SHP77 treated with DMSO at 0.1 percent for 48 hours (cell line): ENCODE data around the gene KLC3.

ENCODE experiments used
- DNase-seq: peaks from one replicate; lab custom pipeline; 2025; lab: John Stamatoyannopoulos, UW

Gene KLC3

DNA sequence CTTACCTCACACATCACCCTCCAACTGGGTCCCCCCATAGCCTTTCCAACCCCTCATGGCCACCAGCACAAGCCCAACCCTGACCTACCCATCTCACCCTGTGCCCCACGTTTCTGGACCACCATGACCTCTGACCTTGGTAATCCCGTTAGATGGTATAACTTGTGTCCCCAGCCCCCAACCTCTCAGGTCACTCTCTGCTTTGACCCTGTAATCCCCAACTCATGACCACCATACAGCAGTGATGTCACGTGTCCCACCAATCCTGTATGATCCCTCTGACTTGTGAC is 8.5 kb downstream of the KLC3 start:
- DNase-seq, result no peak

- DNase-seq, result no peak
These were observed 8.9 kb downstream of the KLC3 start for GRCh38 chr19:45349430-45349941.

- DNase-seq, result no peak
These were observed 10.0 kb downstream of the KLC3 start for GRCh38 chr19:45350477-45351058.

- no peak for DNase-seq
These were observed 10.9 kb downstream of the KLC3 start for GRCh38 chr19:45351401-45351952.

DNA sequence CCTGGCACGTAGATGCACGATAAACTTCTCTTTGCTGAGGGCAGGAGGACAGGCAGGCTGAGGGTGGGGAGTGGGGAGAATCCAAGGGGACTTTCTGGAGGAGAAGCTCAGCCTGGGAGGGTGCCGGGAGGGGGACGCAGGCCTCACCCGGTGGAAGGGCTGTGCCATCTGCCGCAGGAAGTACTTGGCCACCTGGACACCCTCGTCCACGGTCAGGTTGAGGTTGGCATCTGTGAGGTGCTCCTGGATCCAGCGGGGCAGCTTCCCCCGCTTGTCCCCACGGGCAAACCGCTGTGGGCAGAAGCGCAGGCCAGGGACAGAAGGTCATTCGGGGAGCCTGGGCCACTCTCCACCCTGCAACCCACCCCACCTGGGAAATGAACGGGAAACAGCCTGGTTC is 11.5 kb downstream of the KLC3 start:
- no peak for DNase-seq

- no peak for DNase-seq
These were observed 11.9 kb downstream of the KLC3 start for GRCh38 chr19:45352471-45352870.

DNA sequence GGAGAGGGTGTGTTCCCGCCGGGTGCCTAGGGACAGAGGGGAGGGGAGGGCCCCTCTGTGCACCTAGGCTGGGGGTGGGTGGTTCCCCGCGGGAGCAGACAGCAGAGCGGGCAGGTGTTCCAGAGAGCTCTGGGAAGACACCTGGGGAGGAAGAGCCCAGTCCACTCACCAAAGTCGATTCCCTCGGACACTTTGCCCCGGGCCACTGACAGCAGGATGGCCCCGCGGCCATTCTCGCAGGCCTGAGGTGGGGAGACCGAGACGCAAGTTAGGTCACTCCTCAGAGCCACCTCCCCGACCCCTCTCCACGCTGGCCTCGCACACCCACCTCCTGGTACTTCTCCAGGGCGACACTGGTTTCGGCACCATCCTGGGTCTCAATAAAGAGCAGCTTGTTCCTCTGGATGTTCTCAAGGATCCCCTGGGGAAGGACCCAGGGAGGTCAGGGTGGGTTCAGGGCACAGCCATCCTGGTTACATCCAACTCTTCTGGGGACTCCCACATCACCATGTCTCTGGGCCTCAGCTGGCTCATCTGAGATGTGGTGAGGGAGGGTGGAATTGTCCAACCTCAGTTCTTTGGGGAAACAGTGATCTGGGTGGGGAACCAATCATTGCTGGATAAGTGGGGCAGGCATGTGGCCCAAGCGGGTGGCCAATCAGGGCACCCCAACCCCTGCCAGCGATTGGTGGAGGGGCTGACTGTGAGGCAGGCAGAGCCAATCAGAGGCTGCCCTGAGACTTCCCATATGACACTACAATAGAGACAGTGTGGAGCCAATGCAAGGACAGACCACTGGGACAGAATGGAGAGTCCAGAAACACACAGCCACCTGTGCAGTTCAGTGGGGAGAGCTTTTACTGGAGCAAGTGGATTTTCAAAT is 12.6 kb downstream of the KLC3 start:
- DNase-seq, result no peak

DNA sequence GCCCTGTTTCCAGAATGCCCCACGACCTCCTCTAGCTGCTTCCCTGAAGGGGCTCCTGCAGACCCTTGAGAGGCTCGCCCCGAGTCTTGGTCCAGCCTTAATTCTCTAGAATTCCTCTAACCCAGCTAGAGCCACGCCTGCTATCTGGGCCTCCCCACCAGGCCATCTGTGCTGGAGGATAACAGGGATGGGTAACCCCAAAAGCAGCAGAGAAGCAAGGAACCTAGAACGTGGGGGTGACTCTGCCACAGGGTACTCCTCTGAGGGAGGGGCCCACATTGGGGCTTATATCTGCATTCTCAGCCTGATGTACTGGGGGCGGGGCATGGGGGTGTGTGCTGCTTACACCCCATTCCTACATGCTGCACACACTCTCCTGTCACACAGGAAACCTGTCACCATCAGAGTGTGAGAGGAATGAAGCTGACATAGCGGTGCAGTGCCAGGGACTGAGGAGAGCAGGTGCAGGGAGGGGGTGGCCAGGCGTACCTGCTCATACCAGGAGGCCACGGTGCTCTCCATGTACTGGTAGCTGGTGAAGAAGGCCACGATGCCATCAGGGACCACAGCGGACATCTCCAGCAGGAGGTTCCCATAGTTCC is 13.8 kb downstream of the KLC3 start:
- no peak for DNase-seq

DNA sequence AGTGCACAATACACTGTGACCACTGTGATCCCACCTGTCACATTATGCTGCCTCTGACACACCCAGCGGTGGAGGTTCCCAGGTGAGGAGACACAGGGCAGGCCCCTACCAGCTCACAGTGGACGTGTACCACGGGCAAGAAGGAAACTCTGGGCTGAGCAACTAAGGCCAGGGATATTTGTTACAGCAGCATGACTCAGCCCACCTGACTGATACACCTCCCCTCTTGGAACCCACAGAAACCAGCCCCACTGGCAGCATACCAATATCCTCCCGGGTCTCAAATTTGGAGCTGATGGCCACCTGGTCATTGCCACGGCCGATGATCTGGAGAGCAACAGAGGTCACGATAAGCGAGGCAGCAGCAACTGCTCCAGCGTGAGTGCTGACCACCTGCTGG is 14.9 kb downstream of the KLC3 start:
- DNase-seq, result no peak

- DNase-seq, result no peak
These were observed 15.4 kb downstream of the KLC3 start for GRCh38 chr19:45355910-45356309.

GRCh38 chr19:45356760-45357444 is 16.4 kb downstream of the KLC3 start:
- DNase-seq, result no peak

DNA sequence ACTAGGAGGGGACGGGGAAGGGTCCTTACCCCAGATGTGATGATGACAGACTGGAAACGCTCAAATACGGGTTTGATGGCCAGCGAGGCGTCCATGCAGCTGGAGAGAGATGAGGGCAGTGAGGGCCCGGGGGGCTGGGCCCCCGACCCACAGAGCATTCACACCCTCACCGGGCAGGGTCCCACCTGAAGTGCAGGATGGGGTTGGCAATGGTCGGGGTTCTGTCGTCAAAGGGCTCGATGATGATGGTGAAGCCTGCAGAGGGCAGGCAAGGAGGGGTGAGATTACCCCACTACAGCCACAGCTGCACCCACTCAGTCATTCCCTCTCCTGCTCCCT is 16.9 kb downstream of the KLC3 start:
- no peak for DNase-seq

DNA sequence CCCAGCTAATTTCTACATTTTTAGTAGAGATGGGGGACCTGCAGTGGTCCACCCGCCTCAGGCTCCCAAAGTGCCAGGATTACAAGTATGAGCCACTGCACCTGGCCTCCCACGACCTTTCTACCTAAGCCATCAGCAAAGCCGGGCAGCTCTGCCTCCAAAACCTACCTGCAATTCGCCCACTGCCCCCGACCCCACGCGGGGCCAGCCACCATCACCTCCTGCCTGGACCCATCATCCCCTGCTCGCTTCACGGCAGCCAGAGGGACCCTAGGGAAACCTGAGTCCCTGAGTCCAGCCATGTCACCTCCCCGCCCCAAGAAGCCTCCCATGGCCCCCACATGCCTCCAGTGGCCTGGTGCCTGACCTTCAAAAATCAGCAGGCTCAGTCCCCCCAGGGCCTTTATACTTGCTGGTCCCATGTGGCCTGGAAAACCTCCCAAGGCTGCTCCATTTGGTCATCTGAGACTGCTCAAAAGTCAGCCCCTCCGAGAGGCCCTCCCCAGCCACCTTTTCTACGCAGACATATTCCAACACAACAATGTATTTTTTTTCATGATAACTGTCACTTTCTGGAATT is 17.8 kb downstream of the KLC3 start:
- DNase-seq, result no peak

DNA sequence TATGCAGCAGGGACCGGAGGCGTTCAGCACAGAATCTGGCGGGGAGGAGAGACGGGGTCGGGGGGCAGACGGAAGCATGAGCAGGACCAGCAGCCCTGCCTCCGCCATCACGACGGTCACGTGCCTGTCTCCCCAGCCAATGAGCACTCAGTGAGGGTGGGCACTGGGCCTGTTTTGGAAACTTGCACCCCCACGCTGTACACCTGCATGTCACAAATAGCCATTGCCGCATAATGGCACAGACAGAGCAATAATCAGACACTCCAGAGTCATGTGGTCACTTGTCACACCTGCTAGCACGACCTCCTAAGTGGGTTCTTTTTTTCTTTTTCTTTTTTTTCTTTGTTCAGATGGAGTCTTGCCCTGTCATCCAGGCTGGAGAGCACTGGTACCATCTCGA is 21.1 kb downstream of the KLC3 start:
- no peak for DNase-seq

- no peak for DNase-seq
These were observed 21.7 kb downstream of the KLC3 start for GRCh38 chr19:45362291-45362690.

DNA sequence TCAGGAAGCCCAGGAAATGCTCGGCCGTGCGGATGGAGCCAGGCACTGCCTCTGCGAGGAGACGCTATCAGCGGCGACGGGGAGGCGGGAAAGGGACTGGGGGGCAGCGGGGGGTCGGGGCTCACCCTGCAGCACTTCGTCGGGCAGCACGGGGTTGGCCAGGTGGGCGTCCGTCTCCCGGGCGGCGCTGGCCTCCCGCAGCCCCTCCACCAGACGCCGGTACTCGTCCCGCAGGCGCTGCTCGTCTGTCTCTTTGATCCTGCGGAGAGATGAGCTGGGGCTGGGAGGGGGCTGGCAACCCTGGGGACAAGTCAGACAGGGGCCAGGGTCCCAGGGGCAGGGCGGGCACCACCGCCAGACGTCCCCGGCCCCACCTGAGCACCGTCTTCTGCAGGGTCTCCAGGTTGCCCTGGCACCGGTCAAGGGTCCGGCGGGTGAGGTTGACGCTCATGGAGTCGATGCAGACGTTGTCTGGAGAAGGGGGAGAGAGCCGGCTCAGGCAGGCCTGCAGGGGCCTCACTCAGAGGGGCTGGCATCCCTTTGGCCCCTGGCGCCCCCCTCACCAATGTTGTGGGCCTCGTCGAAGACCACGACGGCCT is 23.4 kb downstream of the KLC3 start:
- no peak for DNase-seq

GRCh38 chr19:45364696-45365095 is 24.1 kb downstream of the KLC3 start:
- DNase-seq, result no peak

DNA sequence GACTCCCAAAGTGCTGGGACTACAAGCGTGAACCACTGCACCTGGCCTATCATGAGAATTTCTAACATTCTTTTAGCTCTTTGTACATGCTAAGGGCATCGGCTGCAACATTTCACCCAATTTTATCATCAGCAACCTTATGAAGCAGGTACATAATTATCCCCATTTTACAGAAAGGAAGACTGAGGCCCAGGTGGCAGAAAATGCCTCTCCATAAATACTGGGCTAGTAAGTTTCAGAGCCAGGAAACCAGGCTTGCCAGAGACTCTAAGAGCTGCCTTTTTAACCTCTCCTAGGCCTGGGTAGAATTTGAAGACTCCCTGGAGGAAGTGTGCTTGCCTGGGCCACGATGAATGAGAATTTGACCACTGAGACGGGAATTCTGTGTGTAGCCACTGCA is 27.6 kb downstream of the KLC3 start:
- no peak for DNase-seq

- DNase-seq, result no peak
These were observed 28.3 kb downstream of the KLC3 start for GRCh38 chr19:45368737-45369340.

DNA sequence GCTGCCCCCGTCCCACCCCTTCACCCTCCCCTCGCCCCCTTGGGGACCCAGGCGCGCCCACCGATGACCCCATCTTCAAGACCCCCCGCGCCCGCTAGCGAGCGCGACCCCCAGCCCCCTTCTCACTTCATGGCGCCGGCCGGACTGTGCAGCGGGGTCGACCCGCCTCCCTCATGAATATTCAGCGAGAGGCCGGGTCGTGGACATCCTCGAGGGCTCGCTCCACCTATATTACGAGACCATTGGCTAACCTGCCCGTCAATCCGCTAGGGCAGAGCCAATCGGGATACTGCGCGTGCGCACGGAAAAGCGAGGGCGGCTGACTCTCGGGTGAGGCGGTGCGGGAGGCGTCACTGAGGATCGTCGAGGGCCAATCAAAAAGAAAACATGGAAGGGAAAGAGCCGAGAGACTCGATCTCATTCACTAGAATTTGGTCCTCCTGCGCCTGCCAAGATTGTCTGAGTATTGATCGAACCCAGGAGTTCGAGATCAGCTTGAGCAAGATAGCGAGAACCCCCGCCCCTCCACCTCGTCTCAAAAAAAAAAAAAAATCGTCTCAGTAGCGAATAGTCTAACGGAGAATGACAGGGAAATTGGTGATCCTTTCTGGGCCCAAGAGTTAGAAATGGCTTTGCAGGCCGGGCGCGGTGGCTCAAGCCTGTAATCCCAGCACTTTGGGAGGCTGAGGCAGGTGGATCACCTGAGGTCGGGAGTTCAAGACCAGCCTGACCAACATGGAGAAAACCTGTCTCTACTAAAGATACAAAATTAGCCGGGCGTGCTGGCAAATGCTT is 30.1 kb downstream of the KLC3 start, which contains the start of gene ERCC2:
ERCC2 (minus strand) TSS at position 164 of the 795 bp plus-strand sequence; CDS start at position 131, 33 bp downstream.
- DNase-seq, result peak; percentile 97
